Fibroblast of peridontal ligament (primary cell): ENCODE results near the gene SEMA4D.
A peak's percentile ranks its signal among the peaks of the same experiment; 100 is the strongest.

ENCODE experiments used
- DNase-seq: peaks from one replicate; pipeline ENCODE4 v3.0.0-alpha.2; 2010; ENCODE audit errors: extremely low read depth

SEMA4D gene

GRCh38 chr9:89315482-89315881 lies 182.4 kb downstream of the SEMA4D start:
- no peak for DNase-seq

GRCh38 chr9:89314955-89315354 lies 183.0 kb downstream of the SEMA4D start:
- DNase-seq = peak; percentile 12

GRCh38 chr9:89313842-89314241 lies 184.1 kb downstream of the SEMA4D start:
- peak; percentile 30 for DNase-seq

GRCh38 chr9:89312222-89312571 lies 185.7 kb downstream of the SEMA4D start:
- DNase-seq = peak; percentile 37

GRCh38 chr9:89311346-89312221 lies 186.3 kb downstream of the SEMA4D start:
- peak; percentile 36 for DNase-seq
